Panc1 (cell line): ENCODE results near the gene MEIOSIN. TPM values are rescaled to one million over a fixed set of nuclear protein-coding genes. Genes with fewer than 3 reads are reported as not detected.

Experiments
- ATAC-seq: fragments of 200-7000 bp; cut with Tn5 transposase; 2 replicates; pipeline ENCODE4 v1.9.1; 2020; ENCODE audit warnings: mild to moderate bottlenecking, moderate library complexity
- BruUV-seq: library from RNA; stranded (reverse); fragments of 400-500 nt; replicated peaks from 2 replicates; lab custom pipeline; 2021; lab: Mats Ljungman, UMichigan
- CTCF ChIA-PET: fragments of 300-600 bp; sonication (Branson Sonifier 250); formaldehyde crosslinking; loops from one replicate; lab custom pipeline; 2022; ENCODE audit warnings: antibody characterized with exemption; lab: Charles Lee
- POLR2A ChIA-PET: fragments of 300-600 bp; sonication (Branson Sonifier 250); formaldehyde crosslinking; loops from one replicate; lab custom pipeline; 2022; ENCODE audit warnings: antibody characterized with exemption; lab: Charles Lee
- DNase-seq: peaks from one replicate; pipeline ENCODE4 v3.0.0-alpha.2; 2010; ENCODE audit warnings: low read depth, low spot score
- H3K27ac ChIP-seq: 2 replicates; pipeline ENCODE4 v1.5.1; 2011; ENCODE audit warnings: mild to moderate bottlenecking, low read length, inconsistent platforms
- H3K27me3 ChIP-seq: fragments of 200-500 bp; sonication (Bioruptor generic); 2 replicates; pipeline ENCODE4 v1.6.0; 2014; ENCODE audit warnings: low read length, inconsistent platforms; ENCODE audit not compliant: control insufficient read depth, insufficient read depth
- H3K36me3 ChIP-seq: fragments of 200-500 bp; sonication (Bioruptor generic); 2 replicates; pipeline ENCODE4 v1.5.1; 2014; ENCODE audit warnings: inconsistent platforms, mild to moderate bottlenecking, low read length, moderate library complexity; ENCODE audit not compliant: control insufficient read depth, insufficient read depth
- H3K4me1 ChIP-seq: 2 replicates; pipeline ENCODE4 v1.5.1; 2011; ENCODE audit warnings: inconsistent platforms, mild to moderate bottlenecking, low read length, moderate library complexity; ENCODE audit not compliant: control insufficient read depth, insufficient read depth
- H3K4me3 ChIP-seq, 2 experiments: 2 replicates each; pipeline ENCODE4 v1.5.1; 2011 to 2012; ENCODE audit warnings: low read depth in 2 of 2, low read length in 2 of 2, mild to moderate bottlenecking in 2 of 2, inconsistent platforms in 1 of 2, moderate library complexity in 1 of 2
- H3K9me3 ChIP-seq: fragments of 200-500 bp; sonication (Bioruptor generic); 2 replicates; pipeline ENCODE4 v1.5.1; 2014; ENCODE audit warnings: low read depth, mild to moderate bottlenecking, inconsistent platforms, low read length, moderate library complexity; ENCODE audit not compliant: control insufficient read depth, insufficient read depth
- POLR2AphosphoS5 ChIP-seq: IDR thresholded peaks from 2 replicates; pipeline ENCODE4 v1.6.1; 2012; ENCODE audit warnings: mild to moderate bottlenecking, low read depth, low read length, moderate library complexity
- SIN3A ChIP-seq: IDR thresholded peaks from 2 replicates; pipeline ENCODE4 v1.6.1; 2012; ENCODE audit warnings: low read depth, mild to moderate bottlenecking, low read length, moderate library complexity, borderline replicate concordance; ENCODE audit not compliant: insufficient read depth
- TCF7L2 ChIP-seq: IDR thresholded peaks from 2 replicates; pipeline ENCODE4 v1.6.1; 2011; ENCODE audit warnings: mild to moderate bottlenecking, low read depth, low read length, inconsistent platforms
- in situ Hi-C: cut with HindIII; loops from 2 replicates; pipeline ENCODE4 v1.10.0; 2016; ENCODE audit warnings: low sequenced_read_pairs, low pct_unique_long_range_greater_than_20kb
- intact Hi-C: fragments of 100-400 bp; cut with micrococcal nuclease; formaldehyde crosslinking; loops from one replicate; pipeline ENCODE4 v1.10.0; 2022; ENCODE audit not compliant: unreplicated experiment
- total RNA-seq: library from RNA; stranded (reverse); gene quantifications from one replicate; pipeline ENCODE4 v1.2.1, GENCODE V29; 2021; ENCODE audit not compliant: unreplicated experiment
- TF ChIP-seq, protein P1 (sequence below): fragments of 450-650 bp; IDR thresholded peaks from 2 replicates; pipeline ENCODE4 v1.5.1; 2017; ENCODE audit warnings: mild to moderate bottlenecking
- TF ChIP-seq, protein P2 (sequence below), 2 experiments: IDR thresholded peaks; 2 replicates each; pipeline ENCODE4 v1.6.1; 2011 to 2012; ENCODE audit warnings: low read depth in 2 of 2, control low read depth in 1 of 2, low read length in 1 of 2, mild to moderate bottlenecking in 1 of 2, moderate library complexity in 1 of 2; ENCODE audit not compliant: insufficient read depth in 1 of 2

MEIOSIN gene
- total RNA-seq, 1 experiment from 2014 or later: not detected

DNA sequence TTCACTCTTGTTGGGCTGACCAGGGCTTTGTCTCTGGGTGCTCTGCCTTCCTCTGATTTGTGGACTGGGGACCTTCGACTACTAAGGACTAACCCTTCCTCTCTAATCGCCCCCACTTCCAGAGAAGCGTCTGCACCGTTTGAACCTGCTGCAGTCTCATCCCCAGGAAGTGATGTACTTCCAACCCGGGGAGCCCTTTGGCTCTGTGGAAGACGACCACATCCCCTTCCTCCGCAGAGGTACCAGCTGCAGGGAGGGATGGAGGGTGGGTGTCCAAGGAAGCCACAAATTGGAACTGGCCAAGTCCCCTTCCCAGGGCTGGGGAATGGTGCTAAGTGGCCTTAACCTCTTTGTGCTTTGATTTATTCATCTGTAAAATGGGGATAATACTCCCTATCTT is 31.6 kb upstream of the MEIOSIN start:
- no TSS peak for BruUV-seq
- Histone ChIP-seq H3K4me1 (no peaks in the 10 kb centered on the region), H3K9me3 (no peaks in the 10 kb centered on the region), H3K27ac (no peak overlapping the region), H3K4me3 (no peak overlapping the region), H3K36me3 (no peaks in the 10 kb centered on the region), H3K27me3 (no peaks in the 10 kb centered on the region)
- in situ Hi-C loops: no loop called here
- ChIA-PET CTCF (no interaction called here), POLR2A (interaction anchor here (0.6 to 0.7 kb wide), 2 partner anchors 9 to 221 kb away, joined by 3 to 6 read pairs; partner anchors contain the start of gene QPCTL)
- no peak for DNase-seq
- ATAC-seq: no peak
- intact Hi-C loops: loop anchor here (10.0 kb wide), 1 partner anchor 63 kb away; the partner anchor contains the start of gene SIX5
- TF ChIP-seq, protein P1, sequence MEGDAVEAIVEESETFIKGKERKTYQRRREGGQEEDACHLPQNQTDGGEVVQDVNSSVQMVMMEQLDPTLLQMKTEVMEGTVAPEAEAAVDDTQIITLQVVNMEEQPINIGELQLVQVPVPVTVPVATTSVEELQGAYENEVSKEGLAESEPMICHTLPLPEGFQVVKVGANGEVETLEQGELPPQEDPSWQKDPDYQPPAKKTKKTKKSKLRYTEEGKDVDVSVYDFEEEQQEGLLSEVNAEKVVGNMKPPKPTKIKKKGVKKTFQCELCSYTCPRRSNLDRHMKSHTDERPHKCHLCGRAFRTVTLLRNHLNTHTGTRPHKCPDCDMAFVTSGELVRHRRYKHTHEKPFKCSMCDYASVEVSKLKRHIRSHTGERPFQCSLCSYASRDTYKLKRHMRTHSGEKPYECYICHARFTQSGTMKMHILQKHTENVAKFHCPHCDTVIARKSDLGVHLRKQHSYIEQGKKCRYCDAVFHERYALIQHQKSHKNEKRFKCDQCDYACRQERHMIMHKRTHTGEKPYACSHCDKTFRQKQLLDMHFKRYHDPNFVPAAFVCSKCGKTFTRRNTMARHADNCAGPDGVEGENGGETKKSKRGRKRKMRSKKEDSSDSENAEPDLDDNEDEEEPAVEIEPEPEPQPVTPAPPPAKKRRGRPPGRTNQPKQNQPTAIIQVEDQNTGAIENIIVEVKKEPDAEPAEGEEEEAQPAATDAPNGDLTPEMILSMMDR: no peak
- TF ChIP-seq POLR2AphosphoS5 (no peak), SIN3A (no peak), TCF7L2 (no peak)
- TF ChIP-seq, protein P2, sequence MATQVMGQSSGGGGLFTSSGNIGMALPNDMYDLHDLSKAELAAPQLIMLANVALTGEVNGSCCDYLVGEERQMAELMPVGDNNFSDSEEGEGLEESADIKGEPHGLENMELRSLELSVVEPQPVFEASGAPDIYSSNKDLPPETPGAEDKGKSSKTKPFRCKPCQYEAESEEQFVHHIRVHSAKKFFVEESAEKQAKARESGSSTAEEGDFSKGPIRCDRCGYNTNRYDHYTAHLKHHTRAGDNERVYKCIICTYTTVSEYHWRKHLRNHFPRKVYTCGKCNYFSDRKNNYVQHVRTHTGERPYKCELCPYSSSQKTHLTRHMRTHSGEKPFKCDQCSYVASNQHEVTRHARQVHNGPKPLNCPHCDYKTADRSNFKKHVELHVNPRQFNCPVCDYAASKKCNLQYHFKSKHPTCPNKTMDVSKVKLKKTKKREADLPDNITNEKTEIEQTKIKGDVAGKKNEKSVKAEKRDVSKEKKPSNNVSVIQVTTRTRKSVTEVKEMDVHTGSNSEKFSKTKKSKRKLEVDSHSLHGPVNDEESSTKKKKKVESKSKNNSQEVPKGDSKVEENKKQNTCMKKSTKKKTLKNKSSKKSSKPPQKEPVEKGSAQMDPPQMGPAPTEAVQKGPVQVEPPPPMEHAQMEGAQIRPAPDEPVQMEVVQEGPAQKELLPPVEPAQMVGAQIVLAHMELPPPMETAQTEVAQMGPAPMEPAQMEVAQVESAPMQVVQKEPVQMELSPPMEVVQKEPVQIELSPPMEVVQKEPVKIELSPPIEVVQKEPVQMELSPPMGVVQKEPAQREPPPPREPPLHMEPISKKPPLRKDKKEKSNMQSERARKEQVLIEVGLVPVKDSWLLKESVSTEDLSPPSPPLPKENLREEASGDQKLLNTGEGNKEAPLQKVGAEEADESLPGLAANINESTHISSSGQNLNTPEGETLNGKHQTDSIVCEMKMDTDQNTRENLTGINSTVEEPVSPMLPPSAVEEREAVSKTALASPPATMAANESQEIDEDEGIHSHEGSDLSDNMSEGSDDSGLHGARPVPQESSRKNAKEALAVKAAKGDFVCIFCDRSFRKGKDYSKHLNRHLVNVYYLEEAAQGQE (IDR thresholded peaks at IDR 0.05; ENCODE audit: insufficient read depth in 1 of 2, low read depth in 2 of 2, low read length in 1 of 2): no peak

DNA sequence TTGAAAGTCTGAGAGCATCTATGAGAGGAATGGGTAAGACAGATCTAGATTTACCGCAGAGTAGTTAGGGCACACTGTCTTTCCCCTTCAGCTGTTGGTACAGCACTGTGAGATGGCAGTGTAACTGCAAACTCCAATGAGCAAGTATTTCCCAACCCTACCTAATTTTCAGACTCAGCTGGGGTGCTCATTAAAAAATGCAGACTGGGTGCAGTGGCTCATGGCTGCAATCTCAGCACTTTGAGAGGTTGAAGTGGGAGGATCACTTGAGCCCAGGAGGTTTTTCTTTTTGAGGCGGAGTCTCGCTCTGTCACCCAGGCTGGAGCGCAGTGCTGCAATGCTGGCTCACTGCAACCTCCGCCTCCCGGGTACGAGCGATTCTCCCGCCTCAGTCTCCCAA is 28.1 kb upstream of the MEIOSIN start:
- no peak for TF ChIP-seq POLR2AphosphoS5
- TF ChIP-seq TCF7L2: no peak
- TF ChIP-seq, protein P1: no peak
- TF ChIP-seq, protein P2 (IDR thresholded peaks at IDR 0.05; ENCODE audit: insufficient read depth in 1 of 2, low read depth in 2 of 2, low read length in 1 of 2): no peak
- TF ChIP-seq SIN3A: no peak
- no peaks in the 10 kb centered on the region for H3K27me3 ChIP-seq
- intact Hi-C loops (loop anchor here (10.0 kb wide), 1 partner anchor 60 kb away; the partner anchor contains the start of gene SIX5), in situ Hi-C loops (no loop called here)
- no peak overlapping the region for H3K4me3 ChIP-seq
- BruUV-seq: no TSS peak
- CTCF ChIA-PET: no interaction called here
- no peaks in the 10 kb centered on the region for H3K9me3 ChIP-seq
- DNase-seq (no peak), ATAC-seq (peak; percentile 27; the same call in 1 of the 2 replicates)
- POLR2A ChIA-PET: no interaction called here
- H3K36me3 ChIP-seq: no peaks in the 10 kb centered on the region
- no peaks in the 10 kb centered on the region for H3K4me1 ChIP-seq
- H3K27ac ChIP-seq: no peak overlapping the region
